Body of pancreas (tissue), 4 donors: ENCODE data around the gene GNMT. TPM values are rescaled to one million over a fixed set of nuclear protein-coding genes. Genes with fewer than 3 reads are reported as not detected.

ENCODE experiments used
- ATAC-seq: fragments of 150-250 bp; one replicate; pipeline ENCODE4 v1.9.1; 2016
- DNase-seq, 4 donors: peaks; one replicate each; pipeline ENCODE4 v3.0.0-alpha.2; 2019
- H3K27ac ChIP-seq, 4 donors: fragments of 200-600 bp; sonication (generic); 1 replicate in 3 of 4; 2 replicates in 1 of 4; pipeline versions ENCODE4 v1.5.1 to v1.6.1; 2016 to 2019; ENCODE audit warnings: mild to moderate bottlenecking in 1 of 4, mixed read lengths in 1 of 4, moderate library complexity in 1 of 4
- H3K27me3 ChIP-seq, 2 donors: fragments of 200-600 bp; sonication (generic); one replicate each; pipeline ENCODE4 v1.6.0; 2016; ENCODE audit warnings: mild to moderate bottlenecking in 1 of 2
- H3K36me3 ChIP-seq, 2 donors: fragments of 200-600 bp; sonication (generic); replicated peaks in 1 of 2; 2 replicates each; pipeline ENCODE4 v1.5.1; 2016; ENCODE audit warnings: low read depth in 2 of 2; ENCODE audit not compliant: insufficient read depth in 1 of 2
- H3K4me1 ChIP-seq: fragments of 200-600 bp; sonication (generic); one replicate; pipeline ENCODE4 v1.6.0; 2016
- H3K4me3 ChIP-seq, 2 donors: fragments of 200-600 bp; sonication (generic); 1 replicate in 1 of 2; 2 replicates in 1 of 2; pipeline ENCODE4 v1.5.1; 2016 to 2019
- H3K9me3 ChIP-seq, 3 donors: fragments of 200-600 bp; sonication (generic); 1 replicate in 2 of 3; 2 replicates in 1 of 3; pipeline ENCODE4 v1.5.1; 2016
- CTCF ChIP-seq, 7 experiments: fragments of 450-650 bp in 4 of 7; fragments of 200-600 bp in 3 of 7; sonication (generic) in 3 of 7; IDR thresholded peaks; one replicate each; pipeline ENCODE4 v1.5.1; 2016 to 2019; ENCODE audit warnings: antibody characterized with exemption in 7 of 7
- POLR2A ChIP-seq, 3 donors: fragments of 450-650 bp; IDR thresholded peaks; one replicate each; pipeline ENCODE4 v1.6.1; 2016; ENCODE audit warnings: antibody characterized with exemption in 3 of 3, mild to moderate bottlenecking in 2 of 3
- WGBS, 2 donors: methylation state at CpG; one replicate each; pipeline ENCODE4 v1.1.5; 2017; 5-methylcytosine and 5-hydroxymethylcytosine counted together
- intact Hi-C: fragments of 100-400 bp; cut with DNase I; formaldehyde crosslinking; loops from one replicate; pipeline ENCODE4 v1.15.1; 2023
- total RNA-seq, 2 donors: library from RNA; depleted of rRNA; stranded (reverse); fragments of >200 nt; gene quantifications; one replicate each; pipeline ENCODE4 v1.1.0, GENCODE V29; 2016

GNMT gene
- total RNA-seq, 2 donors from 2014 or later: 67.2 to 630 TPM

- intact Hi-C loops: no loop called here
- 96 to 98% methylated on average over 11 of the region's 11 CpGs for WGBS, 2 donors
- no peaks in the 10 kb centered on the region for H3K27me3 ChIP-seq
- H3K9me3 ChIP-seq: no peaks in the 10 kb centered on the region
- H3K4me3 ChIP-seq: no peak overlapping the region
- DNase-seq: no peak
- H3K36me3 ChIP-seq: peaks cover 0 to 10% of the 10 kb centered on the region in 2 donors
- H3K27ac ChIP-seq: no peak overlapping the region
- no peaks in the 10 kb centered on the region for H3K4me1 ChIP-seq
- no peak for ATAC-seq
- TF ChIP-seq POLR2A (IDR thresholded peaks at IDR 0.05) (no peak), CTCF (IDR thresholded peaks at IDR 0.05) (no peak)
These were observed 45.7 kb downstream of the GNMT start for GRCh38 chr6:43006251-43006650.

- Histone ChIP-seq H3K36me3 (peaks cover 0 to 10% of the 10 kb centered on the region in 2 donors), H3K4me3 (no peak overlapping the region), H3K27me3 (no peaks in the 10 kb centered on the region), H3K4me1 (peaks cover 4% of the 10 kb centered on the region), H3K9me3 (no peaks in the 10 kb centered on the region), H3K27ac (no peak overlapping the region)
- ATAC-seq (no peak), DNase-seq (no peak)
- intact Hi-C loops: no loop called here
- 84 to 88% methylated on average over 9 of the region's 9 CpGs for WGBS, 2 donors
- TF ChIP-seq POLR2A (IDR thresholded peaks at IDR 0.05) (no peak), CTCF (IDR thresholded peaks at IDR 0.05) (no peak)
These were observed 46.6 kb downstream of the GNMT start for GRCh38 chr6:43007126-43007525.

- H3K36me3 ChIP-seq: peaks cover 0 to 10% of the 10 kb centered on the region in 2 donors
- DNase-seq (peak; percentile 23 to 46 (median 38)), ATAC-seq (no peak)
- H3K27ac ChIP-seq: no peak overlapping the region
- WGBS, 2 donors: 60 to 70% methylated on average over 4 to 6 of the region's 6 CpGs
- peaks cover 16% of the 10 kb centered on the region for H3K4me1 ChIP-seq
- intact Hi-C loops: no loop called here
- no peak overlapping the region for H3K4me3 ChIP-seq
- H3K27me3 ChIP-seq: no peaks in the 10 kb centered on the region
- TF ChIP-seq CTCF (IDR thresholded peaks at IDR 0.05) (peak in 5 of 7 experiments; percentile 10 to 42 (median 26)), POLR2A (IDR thresholded peaks at IDR 0.05) (no peak)
- H3K9me3 ChIP-seq: no peaks in the 10 kb centered on the region
These were observed 48.6 kb downstream of the GNMT start for GRCh38 chr6:43009124-43009523.

- DNase-seq: no peak
- Histone ChIP-seq H3K4me1 (peaks cover 32% of the 10 kb centered on the region), H3K4me3 (no peak overlapping the region), H3K27ac (no peak overlapping the region), H3K9me3 (no peaks in the 10 kb centered on the region), H3K36me3 (peaks cover 0 to 10% of the 10 kb centered on the region in 2 donors), H3K27me3 (no peaks in the 10 kb centered on the region)
- TF ChIP-seq POLR2A (IDR thresholded peaks at IDR 0.05) (no peak), CTCF (IDR thresholded peaks at IDR 0.05) (no peak)
- WGBS, 2 donors: 90 to 93% methylated on average over 4 to 6 of the region's 6 CpGs
- intact Hi-C loops: no loop called here
- no peak for ATAC-seq
These were observed 50.7 kb downstream of the GNMT start for GRCh38 chr6:43011207-43011606.

- no peak overlapping the region for H3K27ac ChIP-seq
These were observed 51.8 kb downstream of the GNMT start for GRCh38 chr6:43012364-43012763.

More at GRCh38 chr6:43012364-43012763, 51.8 kb downstream of the GNMT start:
- peaks cover 0 to 5% of the 10 kb centered on the region in 2 donors for H3K36me3 ChIP-seq
- no peaks in the 10 kb centered on the region for H3K9me3 ChIP-seq
- no peak overlapping the region for H3K4me3 ChIP-seq
- no peak for DNase-seq
- H3K27me3 ChIP-seq: no peaks in the 10 kb centered on the region
- no peak for ATAC-seq
- H3K4me1 ChIP-seq: peaks cover 44% of the 10 kb centered on the region
- TF ChIP-seq POLR2A (IDR thresholded peaks at IDR 0.05): no peak
- no peak for TF ChIP-seq CTCF (IDR thresholded peaks at IDR 0.05)
- 85 to 93% methylated on average over 2 to 6 of the region's 6 CpGs for WGBS, 2 donors
- intact Hi-C loops: no loop called here
